GM23338 (cell line): ENCODE data around the gene GPHN.

ENCODE experiments used
- CREB1 ChIP-seq: fragments of 250-450 bp; sonication (Bioruptor Pico); IDR thresholded peaks from 2 replicates; pipeline ENCODE4 v1.5.0; 2020; ENCODE audit warnings: low read depth, mild to moderate bottlenecking, moderate library complexity
- CTCF ChIP-seq, 2 experiments: fragments of 200-600 bp in 1 of 2; sonication (generic) in 1 of 2; conservative IDR thresholded peaks; 2 replicates each; pipeline versions ENCODE4 v1.5.1 to v1.6.1; 2016 to 2017; ENCODE audit warnings: antibody characterized with exemption in 2 of 2, low read depth in 2 of 2, mild to moderate bottlenecking in 2 of 2, moderate library complexity in 1 of 2
- ETS1 ChIP-seq: IDR thresholded peaks from 2 replicates; pipeline ENCODE4 v1.6.1; 2016; ENCODE audit warnings: antibody characterized with exemption
- EZH2 ChIP-seq: fragments of 200-600 bp; sonication (generic); IDR thresholded peaks from one replicate; pipeline ENCODE4 v1.8.0; 2017; ENCODE audit warnings: antibody characterized with exemption, mild to moderate bottlenecking, low read depth; ENCODE audit not compliant: unreplicated experiment
- EZH2phosphoT487 ChIP-seq: fragments of 200-600 bp; sonication (generic); IDR thresholded peaks from one replicate; pipeline ENCODE4 v1.8.1; 2018; ENCODE audit warnings: antibody characterized with exemption; ENCODE audit not compliant: unreplicated experiment
- JUNB ChIP-seq: IDR thresholded peaks from one replicate; pipeline ENCODE4 v1.6.1; 2016; ENCODE audit warnings: antibody characterized with exemption; ENCODE audit not compliant: unreplicated experiment
- NANOG ChIP-seq: IDR thresholded peaks from 2 replicates; pipeline ENCODE4 v1.6.1; 2016; ENCODE audit warnings: antibody characterized with exemption, borderline replicate concordance
- POLR2AphosphoS5 ChIP-seq: IDR thresholded peaks from 2 replicates; pipeline ENCODE4 v1.6.1; 2016; ENCODE audit warnings: antibody characterized with exemption, low read depth
- REST ChIP-seq: IDR thresholded peaks from one replicate; pipeline ENCODE4 v1.6.1; 2018; ENCODE audit warnings: antibody characterized with exemption; ENCODE audit not compliant: unreplicated experiment
- STAT1 ChIP-seq: IDR thresholded peaks from one replicate; pipeline ENCODE4 v1.6.1; 2016; ENCODE audit warnings: antibody characterized with exemption; ENCODE audit not compliant: unreplicated experiment
- ZNF114 ChIP-seq: fragments of 250-450 bp; sonication (Bioruptor Pico); IDR thresholded peaks from 2 replicates; pipeline ENCODE4 v1.5.0; 2020; ENCODE audit warnings: mild to moderate bottlenecking, moderate library complexity
- ZNF331 ChIP-seq: fragments of 250-450 bp; sonication (Bioruptor Pico); IDR thresholded peaks from 2 replicates; pipeline ENCODE4 v1.5.0; 2020; ENCODE audit warnings: low read depth, mild to moderate bottlenecking, moderate library complexity

- TF ChIP-seq CTCF (conservative IDR thresholded peaks at IDR 0.05; ENCODE audit: low read depth in 2 of 2) (no peak), EZH2 (no peak), EZH2phosphoT487 (no peak), POLR2AphosphoS5 (no peak), REST (no peak), ETS1 (no peak), JUNB (no peak), STAT1 (no peak), CREB1 (no peak), NANOG (no peak), ZNF114 (CRISPR knock-in tag) (no peak), ZNF331 (CRISPR knock-in tag) (no peak)
Measured at GRCh38 chr14:67158566-67158965, 650.6 kb downstream of the GPHN start.
